Measurements from ENCODE around the gene HOOK1. TPM values are rescaled to one million over a fixed set of nuclear protein-coding genes. Genes with fewer than 3 reads are reported as not detected.

HOOK1 gene
- not detected for polyA plus RNA-seq (2012; ENCODE audit: insufficient read length, low read depth)

DNA sequence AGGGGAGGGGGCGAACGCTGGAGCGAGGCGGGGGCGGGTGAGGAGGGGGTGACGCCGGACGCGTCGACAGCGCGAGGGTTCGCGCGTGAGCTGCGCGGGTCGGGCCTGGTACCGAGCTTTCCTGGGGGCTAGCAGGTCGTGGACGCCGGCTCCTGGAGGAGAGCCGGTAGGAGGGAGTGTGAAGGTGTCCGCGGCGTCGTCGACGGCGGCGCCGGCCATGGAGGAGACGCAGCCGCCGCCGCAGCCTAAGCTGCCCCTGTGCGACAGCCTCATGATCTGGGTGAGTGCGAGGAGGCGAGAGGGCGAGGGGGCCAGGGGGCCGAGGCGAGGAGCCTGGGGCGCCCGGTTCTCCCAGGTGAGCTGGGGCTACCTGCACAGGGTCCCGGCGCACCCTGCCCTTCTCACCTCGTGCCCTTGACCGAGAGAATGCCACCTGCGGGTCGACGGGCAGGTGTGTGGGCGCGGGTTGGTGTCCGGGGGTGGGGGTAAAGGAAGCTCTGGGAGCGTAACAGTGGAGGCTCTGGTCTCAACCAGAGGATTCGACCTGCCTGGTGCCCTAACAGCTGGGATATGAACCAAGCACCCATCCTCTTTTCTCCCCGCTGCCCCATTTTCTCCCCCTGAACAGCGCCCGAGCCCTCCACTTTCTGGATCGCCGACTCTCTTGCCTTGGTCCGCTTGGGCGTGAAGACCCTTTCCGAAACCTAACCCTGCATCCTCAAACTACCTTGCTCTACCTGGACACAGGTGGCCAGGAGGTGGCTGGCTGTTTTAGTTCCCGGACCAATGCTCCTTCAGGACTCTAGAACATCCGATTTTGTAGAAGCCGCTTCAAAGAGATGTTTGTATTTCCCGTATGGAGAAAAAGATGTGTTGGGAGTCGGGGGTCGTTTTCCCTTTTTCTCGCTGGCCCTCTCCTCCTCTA is at the start of gene HOOK1:
Gene HOOK1, plus strand, starts transcription at position 49 of the 925 bp plus-strand sequence. Its CDS starts 169 bp downstream, at position 218.
- TF ChIP-seq POLR2AphosphoS5 (IDR thresholded peaks at IDR 0.05; ENCODE audit: low read depth, low read length) (no peak), SIN3A (IDR thresholded peaks at IDR 0.05; ENCODE audit: borderline replicate concordance, insufficient read depth, low read length) (no peak), FOXP2 (optimal IDR thresholded peaks at IDR 0.05; ENCODE audit: borderline replicate concordance, extremely low read depth, extremely low read length, insufficient read depth) (no peak), TAF1 (IDR thresholded peaks at IDR 0.05; ENCODE audit: borderline replicate concordance, insufficient read depth, low read length) (no peak)
- TF ChIP-seq, protein P1, sequence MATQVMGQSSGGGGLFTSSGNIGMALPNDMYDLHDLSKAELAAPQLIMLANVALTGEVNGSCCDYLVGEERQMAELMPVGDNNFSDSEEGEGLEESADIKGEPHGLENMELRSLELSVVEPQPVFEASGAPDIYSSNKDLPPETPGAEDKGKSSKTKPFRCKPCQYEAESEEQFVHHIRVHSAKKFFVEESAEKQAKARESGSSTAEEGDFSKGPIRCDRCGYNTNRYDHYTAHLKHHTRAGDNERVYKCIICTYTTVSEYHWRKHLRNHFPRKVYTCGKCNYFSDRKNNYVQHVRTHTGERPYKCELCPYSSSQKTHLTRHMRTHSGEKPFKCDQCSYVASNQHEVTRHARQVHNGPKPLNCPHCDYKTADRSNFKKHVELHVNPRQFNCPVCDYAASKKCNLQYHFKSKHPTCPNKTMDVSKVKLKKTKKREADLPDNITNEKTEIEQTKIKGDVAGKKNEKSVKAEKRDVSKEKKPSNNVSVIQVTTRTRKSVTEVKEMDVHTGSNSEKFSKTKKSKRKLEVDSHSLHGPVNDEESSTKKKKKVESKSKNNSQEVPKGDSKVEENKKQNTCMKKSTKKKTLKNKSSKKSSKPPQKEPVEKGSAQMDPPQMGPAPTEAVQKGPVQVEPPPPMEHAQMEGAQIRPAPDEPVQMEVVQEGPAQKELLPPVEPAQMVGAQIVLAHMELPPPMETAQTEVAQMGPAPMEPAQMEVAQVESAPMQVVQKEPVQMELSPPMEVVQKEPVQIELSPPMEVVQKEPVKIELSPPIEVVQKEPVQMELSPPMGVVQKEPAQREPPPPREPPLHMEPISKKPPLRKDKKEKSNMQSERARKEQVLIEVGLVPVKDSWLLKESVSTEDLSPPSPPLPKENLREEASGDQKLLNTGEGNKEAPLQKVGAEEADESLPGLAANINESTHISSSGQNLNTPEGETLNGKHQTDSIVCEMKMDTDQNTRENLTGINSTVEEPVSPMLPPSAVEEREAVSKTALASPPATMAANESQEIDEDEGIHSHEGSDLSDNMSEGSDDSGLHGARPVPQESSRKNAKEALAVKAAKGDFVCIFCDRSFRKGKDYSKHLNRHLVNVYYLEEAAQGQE (IDR thresholded peaks at IDR 0.05; ENCODE audit: insufficient read depth in 1 of 2, low read depth in 2 of 2, low read length in 2 of 2): no peak

DNA sequence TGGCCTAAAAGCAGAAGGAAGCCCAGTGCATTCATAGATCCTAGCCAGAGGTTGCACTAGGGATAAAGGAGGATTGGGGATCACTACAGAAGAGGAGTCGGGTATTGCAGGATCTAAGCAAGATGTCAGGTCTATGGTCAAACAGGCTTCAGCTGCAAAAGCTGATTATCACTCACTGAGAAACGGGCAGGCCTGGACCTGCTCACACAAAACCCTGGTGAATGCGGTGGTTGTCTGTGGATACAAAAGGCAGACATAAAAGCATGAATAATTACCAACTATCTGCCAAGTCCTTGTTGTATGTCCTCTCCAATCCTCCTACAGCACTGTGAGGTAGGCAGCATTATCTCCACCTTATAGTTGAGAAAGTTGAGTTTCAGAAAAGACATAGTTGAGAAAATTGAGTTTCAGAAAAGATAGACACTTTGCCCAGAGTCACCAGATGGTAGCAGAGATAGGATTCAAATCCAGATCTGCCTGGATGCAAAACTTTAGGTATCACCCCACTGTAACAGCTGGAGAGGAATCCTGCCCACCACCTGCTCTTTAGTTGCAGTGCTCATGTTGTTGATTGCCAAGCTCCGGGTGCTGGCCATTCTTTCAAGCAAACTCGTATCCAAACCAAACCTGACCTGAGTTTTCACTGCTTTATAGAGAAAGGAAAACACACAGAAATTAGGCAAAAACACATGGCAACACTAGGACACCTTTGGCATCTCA is 49.6 kb upstream of the HOOK1 start:
- TF ChIP-seq TAF1 (IDR thresholded peaks at IDR 0.05; ENCODE audit: borderline replicate concordance, insufficient read depth, low read length) (no peak), POLR2AphosphoS5 (IDR thresholded peaks at IDR 0.05; ENCODE audit: low read depth, low read length) (no peak), FOXP2 (optimal IDR thresholded peaks at IDR 0.05; ENCODE audit: borderline replicate concordance, extremely low read depth, extremely low read length, insufficient read depth) (no peak), SIN3A (IDR thresholded peaks at IDR 0.05; ENCODE audit: borderline replicate concordance, insufficient read depth, low read length) (no peak)
- TF ChIP-seq, protein P1 (IDR thresholded peaks at IDR 0.05; ENCODE audit: insufficient read depth in 1 of 2, low read depth in 2 of 2, low read length in 2 of 2): no peak

DNA sequence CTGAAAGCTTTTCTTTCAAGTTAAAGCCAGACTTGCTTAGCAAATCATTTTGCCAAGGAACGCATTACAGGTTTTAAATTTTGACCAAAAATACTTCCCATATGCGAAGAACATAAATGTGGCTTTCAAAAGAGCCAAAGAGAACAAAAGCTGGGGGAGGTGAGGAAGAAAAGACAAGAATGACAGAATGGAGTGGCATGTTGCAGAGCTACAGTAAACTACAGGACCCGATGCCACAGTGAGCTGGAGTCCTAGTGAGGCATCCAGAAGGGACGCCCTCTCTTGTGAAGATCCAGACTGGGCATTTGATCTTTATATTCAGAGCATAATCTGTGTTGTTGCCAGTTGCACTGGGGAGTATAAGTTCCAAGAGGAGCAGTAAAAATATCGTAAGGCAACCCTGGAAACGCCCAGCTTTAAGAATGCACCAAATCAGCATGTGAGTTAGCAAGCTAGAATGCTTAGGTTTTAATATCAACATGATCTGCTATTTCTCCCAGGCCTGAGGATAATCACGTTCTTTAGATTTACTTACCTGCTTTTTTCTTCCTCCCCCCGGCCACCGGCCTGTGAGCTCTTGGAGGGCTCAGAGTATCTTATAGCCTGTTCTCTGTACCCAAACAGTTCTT is 48.4 kb upstream of the HOOK1 start:
- TF ChIP-seq SIN3A (IDR thresholded peaks at IDR 0.05; ENCODE audit: borderline replicate concordance, insufficient read depth, low read length) (no peak), FOXP2 (optimal IDR thresholded peaks at IDR 0.05; ENCODE audit: borderline replicate concordance, extremely low read depth, extremely low read length, insufficient read depth) (no peak)
- TF ChIP-seq, protein P1 (IDR thresholded peaks at IDR 0.05; ENCODE audit: insufficient read depth in 1 of 2, low read depth in 2 of 2, low read length in 2 of 2): no peak

DNA sequence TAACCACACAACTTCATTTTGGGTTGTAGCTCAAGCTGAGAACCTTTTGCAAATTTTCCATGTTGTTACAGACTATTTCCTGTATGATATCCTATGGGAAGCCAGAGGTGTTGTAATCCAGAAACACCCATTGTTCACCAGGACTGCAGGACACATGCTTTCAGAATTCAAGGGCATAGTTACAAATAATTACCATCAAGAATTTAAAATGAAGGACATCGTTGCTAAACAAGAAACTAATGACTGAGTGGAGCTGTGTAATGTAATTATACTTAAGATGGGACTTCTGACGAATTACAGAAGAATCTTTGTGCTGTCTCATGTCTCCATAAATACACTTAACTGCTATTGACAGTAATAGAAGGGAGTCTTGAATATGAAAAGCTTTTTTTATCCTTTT is 47.6 kb upstream of the HOOK1 start:
- TF ChIP-seq POLR2AphosphoS5 (IDR thresholded peaks at IDR 0.05; ENCODE audit: low read depth, low read length) (no peak), SIN3A (IDR thresholded peaks at IDR 0.05; ENCODE audit: borderline replicate concordance, insufficient read depth, low read length) (no peak), TAF1 (IDR thresholded peaks at IDR 0.05; ENCODE audit: borderline replicate concordance, insufficient read depth, low read length) (no peak), FOXP2 (optimal IDR thresholded peaks at IDR 0.05; ENCODE audit: borderline replicate concordance, extremely low read depth, extremely low read length, insufficient read depth) (no peak)
- TF ChIP-seq, protein P1 (IDR thresholded peaks at IDR 0.05; ENCODE audit: insufficient read depth in 1 of 2, low read depth in 2 of 2, low read length in 2 of 2): no peak

Measured in PFSK-1 (cell line).